ENCODE results near the gene KIF1A.

GRCh38 chr2:240762249-240762648 lies 57.8 kb downstream of the KIF1A start:
- TF ChIP-seq CTCF (IDR thresholded peaks at IDR 0.05; ENCODE audit: extremely low read depth in 1 of 2, insufficient read depth in 1 of 2, low read depth in 1 of 2, low read length in 2 of 2) (no peak), EZH2 (IDR thresholded peaks at IDR 0.05; ENCODE audit: borderline replicate concordance, low read depth, low read length, severe bottlenecking) (no peak), MYC (IDR thresholded peaks at IDR 0.05; ENCODE audit: low read depth, low read length) (no peak), POLR2AphosphoS5 (IDR thresholded peaks at IDR 0.05; ENCODE audit: insufficient read depth, low read depth, low read length) (no peak), POLR2A (IDR thresholded peaks at IDR 0.05; ENCODE audit: low read depth, low read length) (no peak), MAX (IDR thresholded peaks at IDR 0.05; ENCODE audit: insufficient read depth, insufficient read length) (no peak), JUN (IDR thresholded peaks at IDR 0.05; ENCODE audit: borderline replicate concordance, insufficient read depth, insufficient read length, low read depth) (no peak), FOS (IDR thresholded peaks at IDR 0.05; ENCODE audit: borderline replicate concordance, insufficient read depth, low read length) (no peak), GATA2 (IDR thresholded peaks at IDR 0.05; ENCODE audit: insufficient read depth, insufficient read length, low read depth, low read length) (no peak)

Data from endothelial cell of umbilical vein (primary cell).